ENCODE results near the gene ZNF358.

- TF ChIP-seq POLR2A (IDR thresholded peaks at IDR 0.05) (no peak), CTCF (IDR thresholded peaks at IDR 0.05) (no peak)
Measured at GRCh38 chr19:7476241-7476640, 39.7 kb upstream of the ZNF358 start.

Data from uterus (tissue), 2 donors.